Measurements from ENCODE around the gene MDP1.

Gene MDP1

GRCh38 chr14:24255931-24256711 lies 40.3 kb upstream of the MDP1 start:
- H3K27ac ChIP-seq: no peak overlapping the region
- H3K4me3 ChIP-seq: no peak overlapping the region
- DNase-seq (ENCODE audit: low spot score): no peak
- TF ChIP-seq CTCF (IDR thresholded peaks at IDR 0.05): no peak

DNA sequence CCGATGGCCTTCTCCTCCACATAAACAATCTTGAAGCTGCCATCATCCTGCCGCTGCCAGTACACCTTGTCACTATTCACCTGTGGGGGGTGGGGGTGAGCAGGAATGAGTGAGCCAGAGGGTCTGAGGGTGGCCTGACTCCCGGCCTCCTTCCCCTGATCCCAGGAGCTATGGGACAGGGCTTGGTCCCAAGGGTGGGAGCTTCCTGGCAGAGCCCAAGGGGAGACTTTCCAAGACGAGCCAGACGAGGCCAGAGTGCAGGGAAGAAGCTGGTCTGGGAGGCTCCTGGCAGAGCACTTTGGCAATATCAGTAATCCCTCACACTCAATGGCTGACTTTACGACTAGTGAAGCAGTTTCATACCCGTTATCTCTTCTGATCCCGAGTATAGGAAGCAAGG lies 39.6 kb upstream of the MDP1 start:
- Histone ChIP-seq H3K27ac (no peak overlapping the region), H3K4me3 (no peak overlapping the region)
- DNase-seq (ENCODE audit: low spot score): no peak
- no peak for TF ChIP-seq CTCF (IDR thresholded peaks at IDR 0.05)

DNA sequence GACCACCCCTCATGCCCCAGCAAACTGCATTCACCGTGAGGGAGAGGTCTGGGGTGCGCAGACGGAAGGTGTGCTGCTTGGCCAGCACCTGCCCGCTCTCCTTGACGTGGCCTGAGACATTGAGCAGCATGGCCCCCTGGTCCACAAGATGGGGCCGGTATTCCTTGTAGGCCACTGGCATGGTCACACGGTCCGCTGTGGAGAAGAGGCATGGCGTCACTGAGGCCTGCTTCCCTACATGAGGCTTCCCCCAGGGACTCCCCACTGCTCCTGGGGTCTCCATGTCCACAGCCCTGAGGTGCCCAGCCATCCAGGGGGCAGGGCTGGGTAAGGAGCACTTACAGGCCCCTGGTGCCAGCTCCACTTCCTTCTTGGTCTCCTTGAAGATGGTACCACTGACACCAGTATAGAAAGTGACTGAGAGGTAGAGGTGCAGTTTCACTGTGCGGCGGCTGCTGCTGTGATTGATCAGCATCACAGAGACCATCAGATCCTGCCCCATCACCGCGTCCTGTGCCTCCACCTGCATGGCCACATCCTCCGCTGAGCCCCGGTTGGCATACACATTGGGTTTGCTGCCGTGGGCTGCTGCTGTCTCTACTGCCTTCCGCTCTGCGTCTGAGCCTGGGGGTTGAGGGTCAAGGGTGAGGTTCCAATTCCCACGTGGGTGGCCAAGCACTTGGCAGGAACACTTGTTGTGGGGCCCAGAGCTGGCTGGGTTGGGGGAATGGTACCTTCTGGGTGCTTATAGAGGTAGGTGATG lies 38.9 kb upstream of the MDP1 start:
- DNase-seq (ENCODE audit: low spot score): no peak

DNA sequence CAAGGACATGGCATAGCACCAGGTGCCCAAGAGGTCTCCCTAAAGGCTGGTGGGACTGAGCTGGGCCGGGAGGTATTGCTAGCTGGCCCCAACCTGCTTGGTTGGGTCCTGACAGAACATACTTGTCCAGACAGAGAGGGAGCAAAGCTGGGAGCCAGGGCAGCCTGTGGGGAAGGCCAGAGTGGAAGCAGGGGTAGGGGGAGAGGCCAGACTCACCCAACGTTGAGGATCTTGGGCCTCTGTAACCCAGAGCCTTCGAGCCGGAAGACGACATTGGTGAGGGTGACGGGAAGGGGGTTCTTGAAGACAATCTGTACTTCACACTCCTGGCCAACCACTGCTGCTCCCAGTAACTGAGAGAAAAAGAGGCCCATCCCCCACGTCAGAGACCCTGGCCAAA lies 38.1 kb upstream of the MDP1 start:
- no peak overlapping the region for H3K27ac ChIP-seq
- DNase-seq (ENCODE audit: low spot score): no peak
- no peak overlapping the region for H3K4me3 ChIP-seq
- no peak for TF ChIP-seq CTCF (IDR thresholded peaks at IDR 0.05)

More for the DNA sequence above, 38.9 kb upstream of the MDP1 start:
- no peak overlapping the region for H3K27ac ChIP-seq
- TF ChIP-seq CTCF (IDR thresholded peaks at IDR 0.05): no peak
- H3K4me3 ChIP-seq: no peak overlapping the region

- no peak for DNase-seq (ENCODE audit: low spot score)
- Histone ChIP-seq H3K27ac (no peak overlapping the region), H3K4me3 (no peak overlapping the region)
- TF ChIP-seq CTCF (IDR thresholded peaks at IDR 0.05): no peak
Measured at GRCh38 chr14:24252289-24253124, 36.6 kb upstream of the MDP1 start.

DNA sequence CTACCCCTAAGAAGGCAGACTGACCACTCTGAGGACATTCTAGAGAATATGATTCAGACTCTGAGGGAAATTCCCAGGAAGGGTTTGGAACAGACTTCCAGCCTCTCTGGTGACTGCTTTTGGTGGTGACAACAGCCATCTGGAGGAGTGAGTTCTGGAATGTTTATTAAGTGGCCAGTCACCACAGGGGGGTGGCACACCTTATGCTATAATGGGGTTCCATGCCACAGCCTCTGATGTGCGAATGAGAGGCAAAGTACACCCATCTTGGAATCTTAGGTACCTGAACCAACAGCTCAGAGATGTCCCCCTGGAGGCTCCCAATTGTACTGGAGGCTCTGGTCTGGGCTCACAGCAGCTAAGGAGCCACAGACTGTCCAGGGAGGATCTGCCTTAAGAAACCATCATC lies 36.0 kb upstream of the MDP1 start:
- Histone ChIP-seq H3K27ac (no peak overlapping the region), H3K4me3 (no peak overlapping the region)
- DNase-seq (ENCODE audit: low spot score): no peak
- TF ChIP-seq CTCF (IDR thresholded peaks at IDR 0.05): no peak
